GM21723 (cell line): ENCODE results near the gene SNX13.
"Not testable (repeated sequence)": the region's sequence is repeated elsewhere in the genome, so short reads cannot be mapped to it uniquely, and the experiment has no call there.

Experiments used
- ATAC-seq: cut with Tn5 transposase; IDR thresholded peaks from one replicate; pipeline ENCODE4 v1.9.1; 2021; ENCODE audit warnings: mild to moderate bottlenecking, moderate library complexity; ENCODE audit not compliant: unreplicated experiment

Gene SNX13

GRCh38 chr7:17852361-17852760, 87.9 kb downstream of the SNX13 start:
- no peak for ATAC-seq

DNA sequence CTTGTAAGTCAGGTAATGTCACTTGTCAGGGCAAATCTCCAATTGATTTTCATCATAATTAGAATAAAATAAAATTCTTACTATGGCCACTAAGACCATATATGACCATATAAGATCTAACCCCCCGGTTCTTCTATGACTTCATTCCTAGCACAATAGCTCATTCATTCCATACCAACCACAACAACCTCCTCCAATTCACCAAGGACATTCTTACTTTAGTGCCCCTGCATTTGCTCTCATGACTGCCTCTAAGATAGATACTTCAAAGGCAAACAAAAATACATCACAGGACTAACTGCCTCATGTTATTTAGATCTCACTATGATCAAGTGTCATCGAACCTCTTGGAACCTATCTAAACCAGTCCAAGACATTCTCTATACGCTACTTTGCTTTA, 90.8 kb downstream of the SNX13 start:
- ATAC-seq, result no peak

GRCh38 chr7:17848516-17848915, 91.8 kb downstream of the SNX13 start:
- ATAC-seq, result no peak

DNA sequence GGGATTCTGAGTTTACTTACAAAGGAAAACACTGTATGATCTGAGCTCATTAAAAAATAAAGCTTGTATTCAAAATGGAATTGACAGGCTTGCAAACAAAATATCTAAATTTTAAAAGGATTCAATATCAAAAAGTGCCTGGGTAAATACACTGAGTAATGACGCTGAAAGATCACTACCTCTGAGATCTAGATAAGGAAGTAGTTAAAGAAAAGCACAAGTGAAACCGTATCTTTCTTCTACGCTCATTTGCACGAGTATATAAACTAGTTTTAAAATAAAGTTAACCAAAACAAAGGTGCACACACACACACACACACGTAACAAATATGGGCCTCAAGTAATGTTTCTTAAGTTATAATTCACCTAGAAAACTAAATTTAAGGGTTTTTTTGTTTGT, 93.4 kb downstream of the SNX13 start:
- ATAC-seq, result no peak

- ATAC-seq, result no peak
Observed at GRCh38 chr7:17845197-17845547, 95.1 kb downstream of the SNX13 start.

DNA sequence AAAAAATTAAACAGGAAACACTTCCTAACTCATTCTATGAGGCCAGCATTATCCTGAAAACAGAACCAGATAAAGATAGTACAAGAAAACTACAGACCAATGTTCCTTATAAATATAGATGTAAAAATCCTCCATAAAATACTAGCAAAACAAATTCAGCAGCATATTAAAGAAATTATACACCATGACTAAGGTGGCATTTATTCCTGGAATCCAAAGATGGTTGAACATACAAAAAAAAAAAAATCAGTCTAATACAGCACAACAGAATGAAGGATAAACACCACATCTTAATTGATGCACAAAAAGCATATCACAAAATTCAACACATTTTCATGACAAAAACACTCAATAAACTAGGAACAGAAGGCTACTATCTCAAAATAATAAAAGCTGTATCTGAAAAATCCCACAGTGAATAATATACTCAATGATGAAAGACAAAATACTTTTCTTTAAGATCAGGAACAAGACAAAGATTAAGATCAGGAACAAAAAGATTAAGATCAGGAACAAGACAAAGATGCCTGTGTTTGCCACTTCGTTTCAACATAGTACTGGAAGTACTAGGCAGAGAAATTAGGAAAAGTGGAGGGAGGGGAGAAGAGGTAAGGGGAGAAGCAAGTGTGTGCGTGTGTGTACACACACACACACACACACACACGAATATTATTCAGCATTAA, 95.6 kb downstream of the SNX13 start:
- ATAC-seq, result no peak

DNA sequence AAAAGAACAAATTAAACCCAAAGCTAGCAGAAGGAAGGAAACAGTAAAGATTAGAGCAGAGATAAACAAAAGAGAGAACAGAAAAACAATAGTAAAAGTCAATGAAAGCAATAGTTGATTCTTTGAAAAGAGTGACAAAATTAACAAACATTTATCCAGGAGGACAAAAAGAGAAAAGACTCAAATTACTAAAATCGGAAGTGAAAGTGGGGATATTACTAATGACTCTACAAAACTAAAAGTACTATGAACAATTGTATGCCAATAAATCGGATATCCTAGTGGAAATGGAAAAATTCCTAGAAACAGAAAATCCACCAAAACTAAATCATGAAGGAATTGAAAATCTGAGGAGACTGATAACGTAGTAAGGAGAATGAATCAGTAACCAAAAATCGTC, 96.3 kb downstream of the SNX13 start:
- ATAC-seq, result no peak

GRCh38 chr7:17843041-17843440, 97.3 kb downstream of the SNX13 start:
- no peak for ATAC-seq

GRCh38 chr7:17832820-17833355, 107.4 kb downstream of the SNX13 start:
- no peak for ATAC-seq

GRCh38 chr7:17832242-17832641, 108.1 kb downstream of the SNX13 start:
- no peak for ATAC-seq

DNA sequence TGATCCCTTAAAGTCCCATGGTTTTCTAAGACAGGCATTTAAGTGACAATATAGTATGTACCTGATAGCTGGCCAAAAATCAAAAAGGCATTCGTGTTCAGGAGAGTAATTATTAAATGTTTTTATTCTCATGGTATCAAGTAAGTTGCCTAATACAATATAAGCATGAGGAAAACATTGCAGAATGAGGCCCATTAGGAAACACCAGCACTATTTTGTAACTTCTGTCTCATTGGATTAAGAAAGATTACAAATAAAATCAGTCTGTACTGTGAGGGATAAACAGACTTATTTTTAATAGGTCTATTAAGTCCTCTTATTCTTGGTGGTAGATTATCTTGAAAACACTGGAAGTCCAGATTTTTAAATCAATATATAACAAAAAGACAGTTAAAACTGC, 110.1 kb downstream of the SNX13 start:
- ATAC-seq, result no peak

DNA sequence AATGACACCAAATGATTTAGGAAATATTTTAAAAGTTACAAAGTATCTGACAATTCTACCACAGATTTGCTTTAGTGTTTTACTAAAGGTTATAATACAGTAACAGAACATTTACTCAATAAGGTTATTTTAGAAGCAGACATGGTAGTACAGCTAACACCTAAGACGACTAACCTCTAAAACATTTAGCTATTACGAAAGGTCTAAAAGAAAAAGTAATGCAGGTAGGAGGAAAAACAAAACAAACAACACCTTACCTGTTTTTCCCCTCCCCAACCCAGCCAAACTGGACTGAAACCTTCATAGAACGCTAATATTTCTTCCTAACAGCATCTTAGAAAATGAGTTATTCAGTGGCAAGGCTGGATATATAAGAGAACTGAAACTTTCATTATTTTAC, 111.3 kb downstream of the SNX13 start:
- no peak for ATAC-seq

DNA sequence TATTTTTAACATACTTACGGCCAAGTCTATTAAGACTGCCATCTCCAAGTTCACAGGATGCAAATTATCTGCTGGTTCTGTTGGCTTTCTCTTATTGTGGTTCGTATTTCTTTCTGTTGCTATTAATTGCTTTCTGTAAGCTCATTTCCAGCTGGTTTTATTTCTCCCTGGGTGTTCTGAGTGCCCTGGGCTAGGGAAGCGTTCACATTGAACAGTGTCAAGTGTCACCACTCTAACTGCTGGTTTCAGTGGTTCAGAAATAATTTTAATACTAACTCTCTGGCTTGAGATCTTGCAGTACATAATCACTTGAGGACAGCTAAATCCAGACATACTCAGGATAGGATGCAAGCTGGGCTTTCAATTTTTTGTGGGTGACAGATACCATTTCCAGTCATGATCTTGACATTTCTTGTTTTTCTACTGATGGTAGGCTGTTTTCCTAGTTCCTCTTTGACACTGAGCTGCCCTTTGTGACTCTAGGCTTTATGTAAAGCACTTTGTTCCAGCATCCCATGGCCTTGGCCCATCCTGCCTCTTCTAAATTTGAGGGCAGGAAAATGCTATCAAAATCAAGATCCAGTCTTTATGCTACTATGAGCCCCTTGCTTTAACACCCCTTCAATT, 117.6 kb downstream of the SNX13 start:
- ATAC-seq, result no peak

DNA sequence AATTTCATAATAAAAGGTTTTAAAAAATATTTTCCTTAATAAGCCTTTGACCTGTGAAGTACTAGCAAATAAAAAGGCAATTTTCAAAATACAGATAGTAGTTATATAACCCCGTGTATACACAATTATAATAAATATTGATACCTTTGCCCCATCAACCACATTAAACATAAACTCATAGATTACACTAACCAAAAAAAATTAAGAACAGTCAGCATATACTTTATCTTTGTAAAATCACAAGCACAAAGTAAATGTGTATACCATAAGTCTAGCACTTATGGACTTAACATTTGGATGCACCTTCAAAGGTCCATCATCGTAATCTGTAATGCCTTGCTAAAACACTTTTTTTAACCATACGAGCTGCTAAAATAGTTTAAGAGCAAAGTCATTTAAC, 123.4 kb downstream of the SNX13 start:
- no peak for ATAC-seq

DNA sequence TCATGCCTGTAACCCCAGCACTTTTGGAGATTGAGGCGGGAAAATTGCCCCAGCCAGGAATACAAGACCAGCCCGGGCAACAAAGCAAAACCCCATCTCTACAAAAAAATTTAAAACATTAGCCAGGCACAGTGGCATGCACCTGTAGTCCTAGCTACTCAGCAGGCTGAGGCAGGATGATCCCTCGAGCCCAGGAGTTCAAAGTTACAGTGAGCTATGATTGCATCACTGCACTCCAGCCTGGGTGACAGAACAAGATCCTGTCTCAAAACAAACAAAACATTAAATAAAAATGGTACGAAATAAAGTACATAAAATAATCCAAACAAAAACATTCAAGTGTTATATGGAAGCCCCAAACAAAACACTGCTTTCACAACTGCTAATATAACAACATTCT, 125.0 kb downstream of the SNX13 start:
- ATAC-seq, result no peak

GRCh38 chr7:17814058-17814457, 126.2 kb downstream of the SNX13 start:
- ATAC-seq, result no peak

GRCh38 chr7:17809215-17809614, 131.1 kb downstream of the SNX13 start:
- not testable (repeated sequence) for ATAC-seq

GRCh38 chr7:17807242-17807641, 133.1 kb downstream of the SNX13 start:
- ATAC-seq, result no peak

- no peak for ATAC-seq
Observed at GRCh38 chr7:17806631-17807030, 133.7 kb downstream of the SNX13 start.

- no peak for ATAC-seq
Observed at GRCh38 chr7:17802056-17802455, 138.2 kb downstream of the SNX13 start.

GRCh38 chr7:17792075-17792936, 148.0 kb downstream of the SNX13 start:
- no peak for ATAC-seq

GRCh38 chr7:17787257-17787656, 153.0 kb downstream of the SNX13 start:
- no peak for ATAC-seq
